PC-9 (cell line): Measurements from ENCODE around the gene PPCDC.

ENCODE experiments used
- EZH2 ChIP-seq: fragments of 200-600 bp; sonication (generic); IDR thresholded peaks from 2 replicates; pipeline ENCODE4 v1.8.0; 2017; ENCODE audit warnings: antibody characterized with exemption, low read depth
- TF ChIP-seq, protein P1 (sequence below): fragments of 200-600 bp; sonication (generic); conservative IDR thresholded peaks from 2 replicates; pipeline ENCODE4 v1.6.1; 2017; ENCODE audit warnings: mixed run types, antibody characterized with exemption, mild to moderate bottlenecking, moderate library complexity

DNA sequence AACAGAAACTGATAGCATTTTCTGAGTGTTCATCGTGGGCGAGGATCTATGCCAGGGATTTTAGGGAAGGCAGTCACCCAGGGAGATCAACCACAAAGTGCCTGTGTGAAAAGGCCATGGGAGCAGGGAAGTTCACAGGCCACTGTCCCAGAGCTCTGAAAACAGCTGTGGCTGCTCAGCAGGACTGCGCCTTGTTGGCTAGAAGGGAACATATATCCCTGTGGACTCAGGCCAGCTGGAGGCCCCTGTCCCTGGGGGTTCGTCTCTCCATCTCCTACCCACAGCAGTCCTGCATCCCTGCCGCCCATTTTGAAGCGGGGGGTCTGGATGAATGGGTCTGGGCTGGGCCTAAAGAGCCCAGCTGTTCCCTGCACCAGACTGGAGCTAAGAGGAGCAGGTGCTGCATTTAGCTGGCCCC is 27.8 kb downstream of the PPCDC start:
- TF ChIP-seq, protein P1, sequence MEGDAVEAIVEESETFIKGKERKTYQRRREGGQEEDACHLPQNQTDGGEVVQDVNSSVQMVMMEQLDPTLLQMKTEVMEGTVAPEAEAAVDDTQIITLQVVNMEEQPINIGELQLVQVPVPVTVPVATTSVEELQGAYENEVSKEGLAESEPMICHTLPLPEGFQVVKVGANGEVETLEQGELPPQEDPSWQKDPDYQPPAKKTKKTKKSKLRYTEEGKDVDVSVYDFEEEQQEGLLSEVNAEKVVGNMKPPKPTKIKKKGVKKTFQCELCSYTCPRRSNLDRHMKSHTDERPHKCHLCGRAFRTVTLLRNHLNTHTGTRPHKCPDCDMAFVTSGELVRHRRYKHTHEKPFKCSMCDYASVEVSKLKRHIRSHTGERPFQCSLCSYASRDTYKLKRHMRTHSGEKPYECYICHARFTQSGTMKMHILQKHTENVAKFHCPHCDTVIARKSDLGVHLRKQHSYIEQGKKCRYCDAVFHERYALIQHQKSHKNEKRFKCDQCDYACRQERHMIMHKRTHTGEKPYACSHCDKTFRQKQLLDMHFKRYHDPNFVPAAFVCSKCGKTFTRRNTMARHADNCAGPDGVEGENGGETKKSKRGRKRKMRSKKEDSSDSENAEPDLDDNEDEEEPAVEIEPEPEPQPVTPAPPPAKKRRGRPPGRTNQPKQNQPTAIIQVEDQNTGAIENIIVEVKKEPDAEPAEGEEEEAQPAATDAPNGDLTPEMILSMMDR, result no peak
- TF ChIP-seq EZH2, result no peak
